GM18907 (cell line): ENCODE results near the gene NTN1.

ENCODE experiments used
- ATAC-seq: cut with Tn5 transposase; IDR thresholded peaks from one replicate; pipeline ENCODE4 v1.9.1; 2021; ENCODE audit warnings: mild to moderate bottlenecking, moderate library complexity; ENCODE audit not compliant: unreplicated experiment

NTN1 gene

GRCh38 chr17:9266697-9267117 lies 245.4 kb downstream of the NTN1 start:
- no peak for ATAC-seq

DNA sequence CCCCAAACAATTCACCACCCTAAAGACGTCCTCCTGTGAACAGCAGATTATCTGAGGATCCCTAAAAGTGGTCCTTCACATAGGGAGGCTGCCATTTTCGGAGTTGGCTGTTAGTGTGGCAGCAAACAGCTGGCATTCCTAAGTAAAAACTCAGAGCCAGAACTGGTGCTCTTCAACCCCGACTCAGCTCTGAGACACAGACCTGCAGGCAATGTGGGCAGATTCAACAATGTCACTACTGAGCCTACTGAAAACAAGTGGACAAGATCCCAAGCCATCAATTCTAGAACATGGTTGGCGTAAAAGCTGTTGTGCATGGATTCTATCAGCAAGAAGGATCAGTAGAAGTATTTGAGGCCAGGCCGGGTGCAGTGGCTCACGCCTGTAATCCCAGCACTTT lies 247.2 kb downstream of the NTN1 start:
- ATAC-seq: no peak

- no peak for ATAC-seq
Observed at GRCh38 chr17:9269350-9270035, 248.2 kb downstream of the NTN1 start.

DNA sequence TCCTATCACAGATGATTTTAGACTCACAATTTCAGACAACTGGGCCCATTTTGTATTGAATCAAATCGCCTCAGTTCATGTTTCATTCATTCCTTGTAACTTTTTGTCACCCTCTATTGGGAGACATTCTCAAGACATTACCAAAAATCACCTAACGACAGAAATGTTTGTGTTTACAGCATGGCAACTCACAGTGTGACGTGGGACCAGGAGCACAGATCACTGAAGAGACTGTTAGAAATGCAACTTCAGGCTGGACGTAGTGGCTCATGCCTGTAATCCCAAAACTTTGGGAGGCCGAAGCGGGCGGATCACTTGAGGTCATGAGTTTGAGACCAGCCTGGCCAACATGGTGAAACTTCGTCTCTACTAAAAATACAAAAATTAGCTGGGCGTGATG lies 249.6 kb downstream of the NTN1 start:
- no peak for ATAC-seq

DNA sequence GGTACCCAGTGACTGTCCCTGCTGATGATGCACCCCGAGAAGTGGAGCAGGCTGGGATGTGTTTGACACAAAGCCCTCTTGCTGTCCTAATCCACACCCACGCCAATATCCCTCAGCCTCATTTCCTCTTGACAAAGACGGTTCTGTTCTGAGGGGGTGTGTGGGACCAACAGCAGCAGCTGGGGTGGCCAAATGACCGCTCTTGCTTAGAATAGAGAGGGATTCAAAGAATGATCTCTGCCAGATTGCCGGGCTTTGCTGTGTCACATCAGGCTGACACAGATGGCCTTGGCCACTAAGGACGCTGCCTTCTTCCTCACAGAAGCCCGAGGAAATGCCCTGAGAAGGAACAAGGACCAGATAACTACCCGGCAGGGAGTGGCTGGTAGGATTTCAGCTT lies 250.7 kb downstream of the NTN1 start:
- ATAC-seq: no peak

DNA sequence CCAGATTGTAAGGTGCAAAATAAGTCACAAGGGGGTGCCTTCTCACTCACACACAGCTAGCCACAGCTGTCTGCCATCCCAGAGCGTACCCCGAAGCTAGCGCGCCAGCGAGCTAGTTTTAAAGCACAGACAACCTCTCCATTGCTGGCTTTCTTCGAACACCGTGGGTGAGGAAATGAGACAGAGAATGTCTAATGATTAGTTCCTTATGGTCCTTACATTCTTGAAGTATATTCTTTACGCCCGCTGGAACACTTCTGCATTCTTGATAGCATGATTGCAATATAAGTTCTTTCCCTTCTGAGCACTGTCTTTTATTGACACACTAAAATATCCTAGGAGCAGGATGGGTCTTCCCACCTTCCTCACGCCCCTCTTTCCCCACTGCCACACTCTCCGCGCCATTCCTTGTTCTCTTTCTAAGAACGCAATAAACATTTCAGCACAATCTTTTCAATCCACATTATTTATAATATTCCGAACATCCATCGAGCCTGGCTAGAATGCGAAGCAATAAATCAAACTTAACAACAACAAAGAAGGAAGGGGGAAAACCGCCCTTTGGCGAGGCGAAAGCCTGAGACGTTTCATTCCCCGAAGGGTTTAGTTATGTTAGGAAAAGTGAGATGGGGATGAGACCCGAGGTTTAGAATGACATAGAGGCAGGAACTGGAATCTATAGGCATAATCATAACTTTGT lies 251.3 kb downstream of the NTN1 start:
- no peak for ATAC-seq

GRCh38 chr17:9273428-9274391 lies 252.4 kb downstream of the NTN1 start:
- ATAC-seq: no peak

DNA sequence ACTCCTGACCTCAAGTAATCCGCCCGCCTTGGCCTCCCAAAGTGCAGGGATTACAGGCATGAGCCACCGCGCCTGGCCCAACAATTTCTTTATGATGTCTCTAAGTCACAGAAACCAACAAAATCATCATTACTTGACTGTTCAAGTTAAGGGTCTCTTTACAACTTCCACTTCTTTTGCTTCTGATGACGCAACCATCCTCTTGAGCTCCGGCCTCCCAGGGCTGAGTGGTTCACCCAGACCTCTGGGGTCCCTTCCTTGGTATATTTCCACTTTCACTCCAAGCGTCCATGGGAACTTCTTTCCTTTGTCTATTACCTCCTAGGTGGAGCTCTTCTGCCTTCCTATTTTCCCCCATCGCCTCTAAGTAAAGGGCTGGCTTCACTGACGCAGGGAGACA lies 253.7 kb downstream of the NTN1 start:
- no peak for ATAC-seq

DNA sequence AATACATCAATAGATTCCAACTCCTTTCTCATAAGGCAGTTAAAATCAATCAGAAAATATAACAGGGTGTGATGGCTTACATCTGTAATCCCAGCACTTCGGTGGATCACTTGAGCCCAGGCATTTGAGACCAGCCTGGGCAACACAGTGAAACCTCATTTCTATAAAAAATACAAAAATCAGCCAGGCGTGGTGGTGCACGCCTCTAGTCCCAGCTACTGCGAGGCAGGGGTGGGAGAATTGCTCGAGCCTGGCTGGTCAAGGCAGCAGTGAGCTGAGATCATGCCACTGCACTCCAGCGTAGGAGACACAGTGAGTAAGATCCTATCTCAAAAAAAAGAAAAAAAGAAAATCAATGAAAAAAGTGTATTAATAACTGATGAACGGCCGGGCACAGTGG lies 258.6 kb downstream of the NTN1 start:
- no peak for ATAC-seq

DNA sequence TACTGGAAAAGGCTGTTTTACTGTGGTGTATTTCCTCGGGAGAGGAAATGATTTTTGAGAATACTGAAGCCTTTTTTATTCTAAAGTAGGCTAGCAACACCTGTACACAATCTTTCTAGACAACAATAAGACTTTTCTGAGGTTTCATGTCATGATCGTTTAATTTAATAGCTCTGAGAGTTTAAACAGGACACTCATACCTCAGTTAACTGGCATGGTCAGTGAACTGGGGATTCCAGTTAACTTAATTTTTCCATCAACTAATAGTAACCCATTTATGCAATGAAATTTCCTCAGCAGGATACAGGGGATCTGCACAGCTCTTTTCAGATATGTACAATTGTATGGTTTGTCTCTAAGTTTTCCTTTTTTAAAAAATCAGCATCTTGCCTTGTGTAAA lies 262.6 kb downstream of the NTN1 start:
- ATAC-seq: no peak

DNA sequence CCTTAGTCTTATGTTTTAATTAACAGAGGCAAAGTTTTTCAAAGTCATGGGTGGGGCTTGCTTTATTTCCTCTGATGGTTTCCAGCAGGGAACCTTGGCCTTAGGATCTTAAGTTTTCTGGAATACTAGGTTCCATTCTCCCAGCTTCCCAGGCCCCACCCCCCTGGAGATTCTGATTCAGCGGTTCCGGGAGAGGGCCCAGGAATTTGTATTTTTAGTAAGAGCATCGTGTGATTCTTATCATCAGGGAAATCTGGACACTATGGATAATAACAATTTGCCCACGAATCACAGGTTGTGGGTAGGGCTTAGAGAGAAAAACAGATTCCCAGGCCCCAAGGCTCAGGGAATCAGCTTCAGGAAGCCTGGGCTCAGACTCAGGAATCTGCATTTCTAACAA lies 263.6 kb downstream of the NTN1 start:
- no peak for ATAC-seq

- no peak for ATAC-seq
Observed at GRCh38 chr17:9285602-9286427, 264.5 kb downstream of the NTN1 start.

- ATAC-seq: no peak
Observed at GRCh38 chr17:9286434-9286833, 265.1 kb downstream of the NTN1 start.

GRCh38 chr17:9287306-9287705 lies 266.0 kb downstream of the NTN1 start:
- ATAC-seq: no peak

GRCh38 chr17:9290226-9290613 lies 268.9 kb downstream of the NTN1 start:
- no peak for ATAC-seq

- peak; percentile 39 for ATAC-seq
Observed at GRCh38 chr17:9291912-9292560, 270.7 kb downstream of the NTN1 start.

DNA sequence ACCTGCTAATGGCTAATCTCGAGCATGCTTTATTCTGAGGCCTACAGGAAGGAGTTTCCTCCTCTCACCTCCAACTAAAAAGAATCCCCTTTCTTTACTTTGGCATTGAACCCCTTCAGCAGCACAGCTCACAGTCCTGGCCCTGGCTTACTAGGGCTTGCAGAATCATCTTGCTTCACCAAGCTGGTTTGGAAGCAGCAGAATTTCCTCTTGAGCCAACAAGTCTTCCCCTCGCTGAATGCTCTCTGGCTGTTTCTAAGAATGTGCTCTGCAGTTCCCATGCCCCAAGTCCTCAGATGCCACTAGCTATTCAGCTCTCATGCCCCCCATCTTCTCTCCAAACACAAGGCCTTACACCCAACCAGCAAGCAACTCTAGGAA lies 271.2 kb downstream of the NTN1 start:
- ATAC-seq: no peak
